Keratinocyte (primary cell): ENCODE measurements around the gene PARN.

Source experiments
- CTCF ChIP-seq, 3 experiments: IDR thresholded peaks in 1 of 3; conservative IDR thresholded peaks in 1 of 3; optimal IDR thresholded peaks in 1 of 3; 2 replicates in 2 of 3; 3 replicates in 1 of 3; pipeline versions ENCODE3 to v1.5.1; 2011; ENCODE audit warnings: low read length in 3 of 3, mild to moderate bottlenecking in 3 of 3, moderate library complexity in 2 of 3, control low read depth in 1 of 3, inconsistent platforms in 1 of 3; ENCODE audit not compliant: insufficient read depth in 2 of 3; ENCODE audit errors: extremely low read depth in 1 of 3
- EZH2 ChIP-seq: IDR thresholded peaks from one replicate; pipeline ENCODE4 v1.6.1; 2012; ENCODE audit warnings: inconsistent platforms, mild to moderate bottlenecking, low read length, moderate library complexity

GRCh38 chr16:14492614-14493013 lies 137.4 kb downstream of the PARN start:
- TF ChIP-seq CTCF (optimal IDR thresholded peaks at IDR 0.05 in 1 of 3, IDR thresholded peaks at IDR 0.05 in 1 of 3, conservative IDR thresholded peaks at IDR 0.05 in 1 of 3; ENCODE audit: extremely low read depth in 1 of 3, insufficient read depth in 2 of 3, low read length in 3 of 3) = no peak
- no peak for TF ChIP-seq EZH2
